Endodermal cell (in vitro differentiated cells): ENCODE results near the gene KLHL18. TPM values are rescaled to one million over a fixed set of nuclear protein-coding genes. Genes with fewer than 3 reads are reported as not detected.

ENCODE experiments used
- DNase-seq: peaks from one replicate; pipeline ENCODE4 v3.0.0-alpha.2; 2017
- H3K27ac ChIP-seq: 2 replicates; pipeline ENCODE4 v1.5.1; 2013; ENCODE audit warnings: mild to moderate bottlenecking, low read depth, low read length, moderate library complexity
- H3K27me3 ChIP-seq: 2 replicates; pipeline ENCODE4 v1.6.1; 2013; ENCODE audit warnings: mild to moderate bottlenecking, low read length, moderate library complexity; ENCODE audit not compliant: insufficient read depth, control insufficient read depth, poor library complexity, severe bottlenecking
- H3K36me3 ChIP-seq: 2 replicates; pipeline ENCODE4 v1.7.0; 2013; ENCODE audit warnings: mild to moderate bottlenecking, low read length, moderate library complexity; ENCODE audit not compliant: control insufficient read depth, insufficient read depth
- H3K4me1 ChIP-seq: one replicate; pipeline ENCODE4 v1.7.0; 2013; ENCODE audit warnings: low read length; ENCODE audit not compliant: control insufficient read depth, insufficient read depth
- H3K4me3 ChIP-seq: 2 replicates; pipeline ENCODE4 v1.5.1; 2013; ENCODE audit warnings: mild to moderate bottlenecking, low read length, moderate library complexity
- H3K9ac ChIP-seq: 2 replicates; pipeline ENCODE4 v1.6.1; 2013; ENCODE audit warnings: mild to moderate bottlenecking, low read length, moderate library complexity; ENCODE audit not compliant: poor library complexity, severe bottlenecking; ENCODE audit errors: extremely low read depth
- H3K9me3 ChIP-seq: 2 replicates; pipeline ENCODE4 v1.6.1; 2013; ENCODE audit warnings: mild to moderate bottlenecking, low read length, moderate library complexity; ENCODE audit not compliant: control insufficient read depth
- H3K27ac Mint-ChIP-seq: 2 replicates; pipeline ENCODE4 v1.8.0; 2020; ENCODE audit warnings: mixed read lengths
- H3K27me3 Mint-ChIP-seq: 2 replicates; pipeline ENCODE4 v1.8.0; 2021; ENCODE audit warnings: mild to moderate bottlenecking, mixed read lengths; ENCODE audit not compliant: insufficient read depth
- H3K36me3 Mint-ChIP-seq: 2 replicates; pipeline ENCODE4 v1.8.0; 2020; ENCODE audit warnings: low read depth, mixed read lengths
- H3K4me1 Mint-ChIP-seq: 2 replicates; pipeline ENCODE4 v1.8.0; 2020; ENCODE audit warnings: mixed read lengths
- H3K4me3 Mint-ChIP-seq: 2 replicates; pipeline ENCODE4 v1.8.0; 2020; ENCODE audit warnings: mild to moderate bottlenecking, moderate library complexity, mixed read lengths
- H3K9me3 Mint-ChIP-seq: 2 replicates; pipeline ENCODE4 v1.8.0; 2020; ENCODE audit warnings: mild to moderate bottlenecking, mixed read lengths
- CTCF ChIP-seq: fragments of 200-600 bp; sonication (generic); conservative IDR thresholded peaks from 2 replicates; pipeline ENCODE4 v1.5.0; 2021; ENCODE audit warnings: antibody characterized with exemption, mild to moderate bottlenecking
- WGBS, 2 experiments: methylation state at CpG; one replicate each; pipeline versions ENCODE4 v1.1.5 to v1.1.7; 2013; ENCODE audit warnings: missing lambda C conversion rate in 2 of 2, mixed read lengths in 1 of 2; ENCODE audit not compliant: insufficient coverage in 1 of 2, insufficient read length in 1 of 2; 5-methylcytosine and 5-hydroxymethylcytosine counted together
- total RNA-seq, 2 donors: library from RNA; stranded (reverse); fragmentation: NEBNext Ultra II Directional in 1 of 2; extraction: Animal tissue kit (Norgen Biotek cat#: 25700) in 1 of 2; gene quantifications; 2 replicates in 1 of 2; 3 replicates in 1 of 2; pipeline ENCODE4 v1.2.1, GENCODE V29; 2021

Gene KLHL18
- total RNA-seq, 2 donors from 2014 or later = 20.7 to 28.3 TPM

GRCh38 chr3:47378869-47379268 is 96.1 kb downstream of the KLHL18 start:
- peaks cover 4% of the 10 kb centered on the region for H3K36me3 Mint-ChIP-seq

GRCh38 chr3:47379411-47379899 is 96.7 kb downstream of the KLHL18 start:
- no peaks in the 10 kb centered on the region for H3K9me3 Mint-ChIP-seq

More at GRCh38 chr3:47378869-47379268, 96.1 kb downstream of the KLHL18 start:
- Mint-ChIP-seq H3K4me3 (no peak overlapping the region), H3K27ac (no peak overlapping the region), H3K9me3 (no peaks in the 10 kb centered on the region), H3K27me3 (no peaks in the 10 kb centered on the region), H3K4me1 (peaks cover 23% of the 10 kb centered on the region)
- peaks cover 10% of the 10 kb centered on the region for H3K36me3 ChIP-seq
- H3K27ac ChIP-seq = no peak overlapping the region
- H3K9ac ChIP-seq = no peak overlapping the region
- no peaks in the 10 kb centered on the region for H3K9me3 ChIP-seq
- TF ChIP-seq CTCF = no peak
- no peak overlapping the region for H3K4me3 ChIP-seq
- no peaks in the 10 kb centered on the region for H3K27me3 ChIP-seq
- no peak for DNase-seq
- H3K4me1 ChIP-seq = no peaks in the 10 kb centered on the region

GRCh38 chr3:47380026-47380600 is 97.4 kb downstream of the KLHL18 start:
- Mint-ChIP-seq H3K27ac (peak overlapping the region; percentile 100), H3K4me3 (peak overlapping the region; percentile 87), H3K36me3 (peaks cover 4% of the 10 kb centered on the region), H3K27me3 (no peaks in the 10 kb centered on the region), H3K4me1 (peaks cover 21% of the 10 kb centered on the region), H3K9me3 (no peaks in the 10 kb centered on the region)
- peaks cover 11% of the 10 kb centered on the region for H3K36me3 ChIP-seq
- H3K4me3 ChIP-seq = peak overlapping the region; percentile 99
- no peaks in the 10 kb centered on the region for H3K9me3 ChIP-seq
- H3K9ac ChIP-seq = peak overlapping the region; percentile 90
- H3K27ac ChIP-seq = peak overlapping the region; percentile 85
- peak; percentile 22 for TF ChIP-seq CTCF
- no peaks in the 10 kb centered on the region for H3K27me3 ChIP-seq
- no peak for DNase-seq
- 11 to 23% methylated on average over 9 to 23 of the region's 23 CpGs for WGBS, 2 experiments
- H3K4me1 ChIP-seq = no peaks in the 10 kb centered on the region

More at GRCh38 chr3:47379411-47379899, 96.7 kb downstream of the KLHL18 start:
- Mint-ChIP-seq H3K27ac (peak overlapping the region; percentile 100), H3K4me1 (peaks cover 23% of the 10 kb centered on the region), H3K36me3 (peaks cover 4% of the 10 kb centered on the region), H3K27me3 (no peaks in the 10 kb centered on the region), H3K4me3 (peak overlapping the region; percentile 87)
- Histone ChIP-seq H3K4me1 (no peaks in the 10 kb centered on the region), H3K9me3 (no peaks in the 10 kb centered on the region), H3K9ac (peak overlapping the region; percentile 90), H3K27ac (no peak overlapping the region), H3K27me3 (no peaks in the 10 kb centered on the region), H3K36me3 (peaks cover 11% of the 10 kb centered on the region), H3K4me3 (peak overlapping the region; percentile 99)
- 82 to 94% methylated on average over 17 to 19 of the region's 19 CpGs for WGBS, 2 experiments
- TF ChIP-seq CTCF = no peak
- no peak for DNase-seq
